NCI-H2196 treated with DMSO at 0.1 percent for 48 hours (cell line): ENCODE data around the gene CRYAA.
"Not testable (repeated sequence)": the region's sequence is repeated elsewhere in the genome, so short reads cannot be mapped to it uniquely, and the experiment has no call there.

ENCODE experiments used
- DNase-seq: peaks from one replicate; lab custom pipeline; 2025; ENCODE audit not compliant: unreplicated experiment; lab: John Stamatoyannopoulos, UW

CRYAA gene, protein sequence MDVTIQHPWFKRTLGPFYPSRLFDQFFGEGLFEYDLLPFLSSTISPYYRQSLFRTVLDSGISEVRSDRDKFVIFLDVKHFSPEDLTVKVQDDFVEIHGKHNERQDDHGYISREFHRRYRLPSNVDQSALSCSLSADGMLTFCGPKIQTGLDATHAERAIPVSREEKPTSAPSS

DNA sequence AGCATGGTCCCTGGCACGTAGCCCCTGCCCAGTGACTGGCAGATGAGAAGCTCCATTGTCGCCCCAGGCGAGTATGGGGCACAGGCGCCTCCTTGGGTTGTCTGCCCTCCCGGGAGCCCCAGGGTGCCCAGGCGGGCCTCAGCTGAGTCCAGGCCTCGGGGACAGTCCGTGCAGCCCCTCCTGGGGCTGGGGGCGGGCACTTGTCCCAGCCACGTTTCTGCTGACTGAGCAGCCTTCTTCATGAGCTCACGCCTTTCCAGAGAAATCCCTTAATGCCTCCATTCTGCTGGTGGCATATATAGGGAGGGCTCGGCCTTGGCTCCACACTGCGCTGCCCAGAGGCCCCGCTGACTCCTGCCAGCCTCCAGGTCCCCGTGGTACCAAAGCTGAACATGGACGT, at the start of gene CRYAA:
TSS of gene CRYAA (plus strand) at position 301 of the 400 bp plus-strand sequence. CDS start at position 393, 92 bp downstream.
- not testable (repeated sequence) for DNase-seq

DNA sequence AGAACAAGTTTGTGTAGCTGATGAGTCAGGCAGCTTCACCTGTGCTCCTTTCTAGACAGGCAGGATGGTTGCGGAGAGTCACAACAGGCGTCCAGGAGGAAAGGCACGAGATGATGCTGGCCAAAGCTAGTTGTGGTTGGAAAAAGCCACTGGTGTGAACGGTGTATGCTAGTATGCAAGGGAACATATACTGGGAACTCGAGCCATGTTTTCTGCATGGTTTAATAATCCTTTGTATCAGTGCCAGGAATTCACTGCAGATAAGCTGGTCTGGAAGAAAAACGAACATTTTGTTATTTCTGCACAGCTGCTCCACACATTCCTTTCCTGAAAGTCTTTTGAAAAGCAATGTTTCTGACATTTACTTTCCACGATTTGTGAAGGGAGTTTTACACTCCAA, 38.7 kb upstream of the CRYAA start:
- not testable (repeated sequence) for DNase-seq

DNA sequence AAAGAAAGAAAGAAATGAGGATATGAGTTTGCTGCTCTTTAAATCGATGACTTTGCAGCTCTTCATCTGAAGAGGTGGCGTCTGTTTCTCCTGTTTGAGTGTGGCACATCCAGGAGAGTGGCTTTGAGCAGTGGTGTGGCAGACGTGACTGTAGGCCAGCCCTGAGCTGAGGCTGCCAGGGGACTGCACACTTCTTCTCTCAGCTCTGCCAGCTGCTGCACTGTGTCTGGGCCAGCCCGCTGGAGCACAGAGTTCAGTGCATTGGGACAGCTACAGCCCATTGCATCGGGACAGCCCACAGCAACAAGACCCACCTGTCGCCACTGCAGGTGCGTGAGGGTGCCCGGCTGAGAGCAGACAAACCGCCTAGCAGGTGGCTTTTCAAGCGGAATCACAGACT, 34.3 kb upstream of the CRYAA start:
- not testable (repeated sequence) for DNase-seq

DNA sequence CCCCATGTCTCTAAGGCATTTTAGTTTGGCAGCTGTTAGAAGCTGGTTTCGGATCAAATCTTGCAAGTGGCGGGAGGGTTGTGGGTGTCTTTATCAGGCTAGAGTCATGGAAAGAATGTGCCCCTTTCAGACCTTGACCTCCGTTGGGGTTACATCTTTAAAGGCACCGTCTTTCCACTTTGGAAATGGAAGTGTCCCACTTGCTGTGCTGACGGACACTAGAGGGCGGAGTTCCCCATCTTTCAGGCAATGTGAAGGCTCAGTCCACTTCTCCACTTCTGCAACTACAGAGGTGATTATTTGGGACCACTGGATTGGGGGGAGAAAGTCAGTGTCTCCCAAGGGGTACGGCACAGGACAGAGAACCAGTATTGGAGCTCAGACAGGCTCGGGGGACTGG, 29.9 kb upstream of the CRYAA start:
- DNase-seq: not testable (repeated sequence)

DNA sequence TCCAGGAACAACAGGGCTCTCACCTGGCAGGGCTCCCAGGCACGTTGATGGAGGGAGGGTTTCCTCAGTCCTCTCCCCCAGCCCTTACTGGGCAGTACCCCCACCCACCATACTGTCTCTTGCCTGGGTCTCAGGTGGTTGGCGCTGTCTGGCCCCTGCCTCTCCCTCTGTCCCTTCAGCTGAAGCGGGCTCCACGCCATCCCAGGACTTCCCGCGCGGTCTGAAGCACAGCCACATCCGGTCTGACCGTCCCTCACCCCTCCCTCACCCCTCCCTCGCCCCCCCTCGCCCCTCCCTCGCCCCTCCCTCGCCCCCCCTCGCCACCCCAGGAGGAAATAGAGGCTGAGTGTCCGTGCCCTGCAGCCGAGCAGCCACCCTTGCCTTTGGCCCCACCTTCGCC, 27.4 kb upstream of the CRYAA start:
- not testable (repeated sequence) for DNase-seq

DNA sequence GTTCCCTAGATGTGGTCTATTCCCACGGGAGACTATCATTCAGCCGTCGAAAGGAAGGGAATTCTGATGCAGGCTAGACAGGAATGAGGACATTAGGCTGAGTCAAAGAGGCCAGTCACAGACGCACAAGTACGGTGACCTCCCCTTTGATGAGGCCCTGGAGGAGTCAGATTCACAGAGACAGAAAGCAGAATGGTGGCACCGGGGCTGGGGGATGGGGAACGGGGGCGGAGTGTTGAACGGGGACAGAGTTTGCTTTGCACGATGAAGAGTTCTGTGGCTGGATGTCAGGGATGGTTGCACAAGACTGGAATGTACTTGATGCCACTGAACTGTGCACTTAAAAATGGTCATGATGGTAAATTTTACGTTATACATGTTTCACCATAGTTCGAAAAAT, 22.2 kb upstream of the CRYAA start:
- not testable (repeated sequence) for DNase-seq

DNA sequence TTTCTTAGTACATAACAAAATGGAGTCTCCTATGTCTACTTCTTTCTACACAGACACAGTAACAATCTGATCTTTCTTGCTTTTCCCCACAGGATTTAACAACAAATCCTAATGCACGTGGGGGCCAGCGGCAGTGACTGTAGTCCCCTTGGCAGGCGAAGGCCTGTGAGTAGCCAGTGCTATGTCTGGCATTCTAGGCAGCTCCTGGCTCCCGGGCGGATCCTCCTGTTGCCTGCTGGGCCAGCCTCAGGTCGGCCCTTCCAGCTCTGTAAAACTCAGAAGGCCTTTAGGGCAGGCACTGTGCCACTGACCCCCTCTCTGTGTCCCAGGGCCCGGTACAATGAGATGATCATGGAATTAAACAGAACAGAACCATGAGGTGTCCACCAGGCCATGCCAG, 20.8 kb upstream of the CRYAA start:
- DNase-seq: not testable (repeated sequence)

DNA sequence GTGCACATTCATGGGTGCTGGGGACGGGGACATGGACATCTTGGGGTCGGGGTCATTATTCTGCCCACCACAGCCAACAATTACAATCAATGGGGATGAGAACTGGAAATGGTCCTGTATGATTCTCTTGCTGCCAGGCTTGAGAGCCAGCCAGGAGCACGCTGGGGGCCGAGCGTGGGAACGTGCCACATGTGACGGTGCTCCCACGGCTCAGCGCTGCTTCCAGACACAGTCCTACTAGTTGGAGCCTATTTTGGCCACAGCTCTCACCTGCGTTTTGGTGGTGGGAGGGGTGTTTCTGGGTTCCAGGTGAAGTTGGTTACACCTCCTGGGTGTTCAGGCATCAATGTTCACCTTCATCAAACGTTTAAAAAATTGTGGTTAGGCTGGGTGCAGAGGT, 19.5 kb upstream of the CRYAA start:
- DNase-seq: not testable (repeated sequence)

DNA sequence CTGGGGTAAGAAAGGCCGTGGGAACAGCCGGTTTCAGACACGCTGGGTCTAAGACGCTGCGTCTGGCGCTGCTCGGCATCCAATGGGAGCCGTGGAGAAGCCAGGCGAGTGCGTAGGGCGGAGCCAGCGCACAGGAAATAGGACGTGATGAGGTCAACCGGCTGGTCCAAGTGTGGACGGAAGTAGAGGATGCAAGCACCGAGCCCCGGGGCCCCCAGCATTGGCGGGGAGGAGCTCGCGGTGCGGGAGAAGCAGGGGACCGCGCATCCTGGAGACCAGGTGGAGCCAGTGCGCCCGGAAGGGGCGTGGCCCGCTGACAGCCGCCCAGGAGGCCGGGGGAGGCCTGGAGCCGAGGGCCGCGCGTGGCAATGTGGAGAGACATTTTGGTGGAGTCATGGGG, 15.2 kb upstream of the CRYAA start:
- not testable (repeated sequence) for DNase-seq

DNA sequence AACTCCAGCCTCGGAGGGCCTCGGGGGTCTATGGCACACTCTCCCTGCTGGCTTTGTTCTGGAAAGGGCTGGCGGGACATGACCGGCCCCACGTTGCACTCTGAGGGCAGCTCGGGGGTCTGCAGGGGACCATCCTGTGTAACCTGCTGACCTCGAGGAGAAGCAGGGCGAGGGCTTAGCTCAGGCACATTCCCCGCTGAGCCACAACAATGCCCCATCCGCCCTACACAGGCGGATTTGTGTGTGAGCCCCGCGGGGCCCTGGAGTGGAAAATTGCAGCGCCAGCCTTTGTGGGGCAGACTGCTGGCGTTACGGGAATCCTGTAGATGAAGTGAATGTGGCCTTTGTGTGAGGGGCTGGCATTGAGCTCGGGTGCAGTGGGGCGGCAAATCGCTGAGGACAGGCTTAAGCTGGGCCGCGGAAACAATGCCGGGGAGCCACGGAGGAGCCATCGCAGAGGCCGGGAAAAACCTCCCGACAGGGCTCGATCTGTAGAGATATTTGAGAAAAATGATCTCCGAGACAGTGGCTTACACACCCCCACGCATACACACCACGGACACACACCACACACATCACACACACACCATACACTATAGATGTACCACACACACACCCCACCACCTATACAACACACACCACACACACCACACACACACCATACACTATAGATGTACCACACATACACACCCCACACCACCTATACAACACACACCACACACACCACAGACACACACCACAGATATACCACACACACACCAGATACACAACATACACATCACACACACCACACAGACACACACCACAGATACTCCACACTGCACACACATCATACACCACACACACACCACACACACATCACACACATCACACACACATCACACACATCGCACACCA, 9.3 kb upstream of the CRYAA start:
- not testable (repeated sequence) for DNase-seq

DNA sequence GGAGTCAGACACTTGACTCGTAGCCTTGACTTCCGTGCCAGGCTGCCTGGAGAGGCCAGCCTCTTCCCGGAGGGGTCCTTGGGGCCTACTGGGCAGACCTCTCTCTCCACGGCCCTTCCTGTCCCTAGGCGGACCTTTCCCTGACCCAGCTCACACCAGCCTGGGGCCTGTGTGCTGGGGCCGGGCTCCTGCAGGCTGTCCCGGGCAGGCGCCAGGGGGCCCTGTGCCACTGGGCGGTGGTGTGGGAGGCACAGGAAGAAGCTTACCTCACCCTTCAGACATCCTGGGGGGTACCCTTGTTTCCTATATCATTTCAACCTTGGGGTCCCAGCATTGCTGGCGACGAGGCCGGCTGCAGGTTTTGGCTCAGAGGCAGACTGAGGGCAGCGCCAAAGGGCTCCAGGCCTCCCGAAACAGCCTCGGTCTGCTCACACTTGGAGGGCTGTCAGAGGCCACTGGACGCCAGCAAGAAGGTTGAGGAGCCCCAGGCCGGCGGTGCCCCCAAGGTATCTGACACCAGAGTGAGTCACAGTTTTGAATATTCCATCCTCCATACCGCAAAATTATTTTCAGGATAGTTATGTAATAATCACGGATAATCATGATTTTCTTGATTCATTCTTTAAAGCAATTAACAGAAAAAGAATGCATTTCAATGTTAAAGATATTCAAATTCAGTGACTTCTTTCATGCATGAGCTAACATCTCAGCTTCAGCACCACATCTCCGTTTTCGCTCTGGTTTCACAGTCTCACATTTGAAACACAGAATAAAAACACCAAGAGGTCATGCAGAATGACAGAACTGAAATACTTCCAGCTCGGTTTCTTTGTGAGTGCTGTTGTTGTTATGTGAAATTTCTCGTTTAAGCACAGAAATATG, 6.7 kb upstream of the CRYAA start:
- not testable (repeated sequence) for DNase-seq

DNA sequence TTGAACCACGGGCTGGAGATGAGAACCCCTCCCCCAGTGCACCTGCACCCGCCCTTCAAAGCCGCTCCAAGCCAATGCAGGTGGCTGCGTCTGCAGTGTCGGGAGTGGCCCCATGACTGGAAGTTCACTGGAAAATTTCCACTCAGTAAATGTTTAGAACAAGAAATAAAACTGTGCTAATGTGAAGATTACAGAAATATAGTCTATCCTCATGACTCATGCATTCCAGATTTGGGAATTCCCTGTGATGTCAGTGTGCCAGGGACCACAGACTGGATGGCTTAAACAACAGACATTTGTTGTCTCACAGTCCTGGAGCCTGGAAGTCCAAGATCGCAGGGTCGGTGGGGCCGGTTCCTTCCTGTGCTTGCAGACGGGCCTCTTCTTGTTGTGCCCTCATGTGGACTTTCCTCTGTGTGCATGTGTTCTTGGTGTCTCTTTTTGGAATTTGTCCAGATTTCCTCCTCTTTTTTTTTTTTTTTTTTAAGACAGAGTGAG, 6.1 kb upstream of the CRYAA start:
- DNase-seq: not testable (repeated sequence)

DNA sequence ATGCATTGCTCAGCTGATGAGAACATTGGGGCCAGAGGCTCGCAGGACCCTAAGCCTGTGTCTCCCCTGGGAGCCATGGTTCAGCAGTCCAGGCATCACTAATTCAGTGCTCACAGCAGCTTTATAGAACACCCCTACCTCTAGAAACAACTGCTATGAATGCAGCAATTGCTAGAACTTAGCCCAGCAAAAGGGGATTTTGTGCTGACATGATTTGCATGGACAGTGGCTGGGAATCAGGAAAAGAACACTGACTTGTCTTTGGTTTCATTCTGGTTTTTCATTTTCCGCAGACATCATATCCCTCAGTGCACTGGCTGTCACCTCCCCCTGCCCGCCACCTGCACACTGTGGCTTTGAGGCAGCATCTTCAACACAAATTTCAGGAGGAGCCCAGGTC, 4.0 kb upstream of the CRYAA start:
- not testable (repeated sequence) for DNase-seq

DNA sequence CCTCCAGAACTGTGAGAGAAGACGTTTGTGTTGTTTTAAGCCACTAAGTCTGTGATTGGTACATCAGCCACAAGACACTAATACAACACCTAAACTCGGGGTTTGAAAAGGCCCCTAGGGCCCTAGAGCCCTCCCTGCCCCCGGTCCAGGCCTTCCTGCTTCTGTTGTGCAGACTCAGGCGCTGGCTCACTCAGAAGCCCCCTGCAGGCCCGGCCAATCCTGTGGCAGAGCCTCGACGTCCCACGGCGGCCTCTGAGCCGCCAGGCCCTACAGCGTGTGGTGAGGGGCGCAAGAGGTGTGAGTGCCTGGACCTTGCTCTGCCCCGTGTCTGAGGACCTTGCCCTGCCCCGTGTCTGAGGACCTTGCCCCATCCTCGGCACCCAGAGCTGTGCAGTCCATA, 3.1 kb upstream of the CRYAA start:
- not testable (repeated sequence) for DNase-seq

DNA sequence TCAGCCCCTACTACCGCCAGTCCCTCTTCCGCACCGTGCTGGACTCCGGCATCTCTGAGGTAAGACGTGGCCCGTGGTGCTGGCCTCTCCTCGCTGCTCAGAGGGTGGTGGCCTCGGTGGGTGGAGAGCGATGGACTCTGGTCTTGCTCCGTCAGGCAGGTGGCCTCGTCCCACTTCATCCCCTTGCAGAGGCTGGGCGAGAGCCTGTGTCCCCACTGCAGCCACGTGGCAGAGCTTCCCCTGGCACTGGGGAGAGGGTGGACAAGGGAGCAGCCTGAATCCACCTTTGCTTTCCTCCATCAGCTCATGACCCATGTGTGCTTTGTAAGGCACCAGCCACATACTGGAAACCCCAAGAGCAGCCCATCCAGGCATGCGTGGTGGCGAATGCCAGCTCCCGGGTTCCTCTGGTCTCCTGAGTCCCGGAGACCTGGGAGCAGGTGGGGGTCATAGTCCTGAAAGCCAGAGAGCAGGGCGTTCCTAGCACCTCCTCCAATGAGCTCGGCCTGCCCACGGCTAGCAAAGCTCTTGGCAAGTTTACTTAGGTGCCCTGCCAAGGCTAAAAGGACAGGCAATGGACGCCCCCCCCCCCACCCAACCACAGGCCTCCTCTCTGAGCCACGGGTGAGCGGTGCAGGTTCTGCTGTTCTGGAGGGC, 550 bp downstream of the CRYAA start:
- not testable (repeated sequence) for DNase-seq

DNA sequence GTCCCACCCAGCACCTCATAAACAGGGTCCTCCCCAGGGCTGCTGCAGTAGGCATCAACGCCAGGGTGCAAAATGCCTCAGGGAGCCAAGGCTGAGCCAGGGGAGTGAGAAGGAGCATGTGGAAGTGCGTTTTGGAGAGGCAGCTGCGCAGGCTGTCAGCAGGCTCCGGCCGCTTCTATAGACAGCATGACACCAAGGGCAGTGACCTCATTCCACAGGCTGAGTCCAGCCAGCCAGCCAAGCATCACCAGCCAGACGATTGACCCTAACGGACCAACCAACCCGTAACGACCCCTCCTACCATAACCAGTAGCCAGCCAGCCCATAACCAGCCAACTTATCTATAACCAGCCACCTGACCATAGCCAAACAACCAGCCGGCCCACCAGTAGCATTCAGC, 1.1 kb downstream of the CRYAA start:
- DNase-seq: not testable (repeated sequence)

DNA sequence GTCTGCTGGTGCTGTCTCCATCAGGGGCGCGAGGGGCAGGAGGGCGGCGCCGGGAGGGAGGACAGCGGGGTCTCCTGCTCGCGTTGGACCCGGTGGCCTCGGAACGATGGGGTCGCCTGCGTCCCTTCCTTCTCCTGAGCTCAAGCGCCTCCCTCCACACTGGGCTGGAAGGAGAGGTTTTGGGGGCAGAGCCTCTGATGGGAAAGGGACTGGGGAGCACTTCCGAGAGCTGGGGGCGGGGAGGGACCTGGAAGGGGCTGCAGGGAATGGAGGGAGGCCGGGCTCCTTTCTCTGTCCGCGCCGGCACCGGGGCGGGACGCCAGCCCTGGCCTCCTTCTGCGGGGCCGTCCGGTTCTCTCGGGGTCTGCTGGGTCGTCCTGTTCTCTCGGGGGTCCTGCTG, 4.0 kb downstream of the CRYAA start:
- DNase-seq: not testable (repeated sequence)

DNA sequence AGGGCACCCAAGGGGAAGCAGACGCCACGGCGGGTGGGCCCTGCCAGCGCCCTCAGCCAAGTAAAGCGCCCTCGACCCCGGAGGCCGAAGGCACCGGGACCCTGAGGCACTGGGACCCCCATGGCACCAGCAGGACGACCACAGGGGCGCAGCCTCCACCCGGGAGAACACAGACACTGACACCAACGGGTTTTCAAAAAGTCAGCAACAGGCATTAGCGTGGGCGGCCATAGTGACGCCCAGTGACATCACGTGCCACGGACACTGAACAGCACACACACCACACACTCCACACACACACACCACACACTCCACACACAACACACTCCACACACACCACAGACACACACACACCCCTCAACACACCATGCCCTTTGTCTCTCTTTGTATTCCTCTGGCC, 4.6 kb downstream of the CRYAA start:
- not testable (repeated sequence) for DNase-seq

DNA sequence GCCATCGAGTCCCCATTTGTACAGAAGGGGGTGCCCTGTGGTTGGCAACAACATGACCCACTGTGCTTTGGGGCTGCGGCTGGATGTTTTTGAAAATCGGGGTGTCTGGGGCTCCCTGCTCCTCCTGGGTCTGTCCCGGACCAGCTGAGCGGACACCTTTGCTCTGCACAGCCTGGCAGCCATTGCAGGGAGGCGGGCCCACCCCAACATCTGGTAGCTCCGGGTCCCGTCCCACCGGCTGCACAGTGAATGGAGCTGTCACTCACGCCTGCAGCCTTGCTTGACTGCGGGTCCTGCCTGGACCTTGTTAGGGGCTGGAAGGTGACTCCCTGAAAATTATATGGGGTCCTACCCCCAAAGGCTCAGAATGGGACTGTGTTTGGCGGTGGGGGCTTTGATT, 5.1 kb downstream of the CRYAA start:
- not testable (repeated sequence) for DNase-seq

DNA sequence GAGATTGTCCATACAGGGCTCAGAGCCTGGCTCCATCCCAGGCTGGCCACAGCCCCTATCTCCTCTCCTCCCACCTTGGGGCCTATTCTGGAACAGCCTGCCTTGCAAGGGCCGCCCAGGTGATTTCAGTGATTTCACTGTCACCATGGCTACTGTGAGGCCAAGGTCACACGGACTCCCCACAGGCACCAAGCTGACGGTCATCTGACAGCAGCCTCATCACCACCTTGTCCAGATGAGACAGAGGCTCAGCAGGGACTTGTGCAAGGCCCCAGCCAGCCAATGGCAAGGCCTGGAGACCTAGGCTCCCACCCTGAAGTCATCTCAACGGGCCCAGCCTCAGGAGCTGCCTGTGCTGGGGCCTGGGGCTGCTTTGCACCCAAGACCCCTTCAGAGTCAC, 6.2 kb downstream of the CRYAA start:
- DNase-seq: not testable (repeated sequence)

DNA sequence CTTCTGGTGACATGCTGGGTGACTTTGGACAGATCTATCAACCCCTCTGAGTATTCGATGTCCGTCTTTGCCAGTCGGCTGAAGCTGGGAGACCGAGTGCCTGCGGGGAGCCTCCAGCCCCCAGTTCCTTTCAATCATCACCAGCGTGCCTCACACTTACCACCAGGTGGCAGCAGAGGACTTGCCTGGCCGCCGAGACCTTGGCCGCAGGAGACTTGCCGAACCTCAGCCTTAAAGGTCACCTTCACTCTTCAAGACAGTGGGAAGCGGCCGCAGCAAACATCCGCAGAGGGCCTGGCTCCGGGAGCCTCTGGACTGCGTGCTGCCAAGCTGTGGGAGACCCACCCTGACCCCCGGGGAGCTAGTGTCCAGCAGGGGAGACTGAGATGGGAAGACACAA, 7.8 kb downstream of the CRYAA start:
- DNase-seq: not testable (repeated sequence)
